Kidney epithelial cell (primary cell): ENCODE measurements around the gene TPM1. TPM values are rescaled to one million over a fixed set of nuclear protein-coding genes. Genes with fewer than 3 reads are reported as not detected.

Source experiments
- DNase-seq: peaks from one replicate; pipeline ENCODE4 v3.0.0-alpha.2; 2010; ENCODE audit warnings: low read depth
- H3K27me3 ChIP-seq: 2 replicates; pipeline ENCODE4 v1.6.0; 2011; ENCODE audit warnings: low read length; ENCODE audit not compliant: control insufficient read depth, insufficient read depth
- H3K36me3 ChIP-seq: 2 replicates; pipeline ENCODE4 v1.5.1; 2011; ENCODE audit warnings: low read length; ENCODE audit not compliant: control insufficient read depth, insufficient read depth
- H3K4me3 ChIP-seq: 2 replicates; pipeline ENCODE4 v1.5.1; 2011; ENCODE audit warnings: low read depth, mild to moderate bottlenecking, control low read depth, low read length
- CTCF ChIP-seq: IDR thresholded peaks from 2 replicates; pipeline ENCODE4 v1.5.1; 2011; ENCODE audit warnings: mild to moderate bottlenecking, moderate library complexity, low read length, control low read depth, inconsistent platforms; ENCODE audit not compliant: insufficient read depth, poor library complexity, severe bottlenecking
- total RNA-seq: library from RNA; depleted of rRNA; stranded (reverse); fragments of >200 nt; gene quantifications from 2 replicates; pipeline ENCODE4 v1.2.3, GENCODE V29; 2015

Gene TPM1
- total RNA-seq, 1 donor from 2014 or later: 847 TPM

GRCh38 chr15:63051156-63052066, 8.9 kb downstream of the TPM1 start:
- H3K36me3 ChIP-seq: peaks cover 1% of the 10 kb centered on the region
- no peak for TF ChIP-seq CTCF
- H3K27me3 ChIP-seq: no peaks in the 10 kb centered on the region
- no peak for DNase-seq
- no peak overlapping the region for H3K4me3 ChIP-seq

GRCh38 chr15:63052077-63052841, 9.7 kb downstream of the TPM1 start:
- Histone ChIP-seq H3K4me3 (no peak overlapping the region), H3K36me3 (peaks cover 2% of the 10 kb centered on the region), H3K27me3 (no peaks in the 10 kb centered on the region)
- DNase-seq: no peak
- TF ChIP-seq CTCF: no peak

GRCh38 chr15:63052961-63053698, 10.6 kb downstream of the TPM1 start:
- H3K4me3 ChIP-seq: no peak overlapping the region

GRCh38 chr15:63054281-63054683, 11.7 kb downstream of the TPM1 start:
- Histone ChIP-seq H3K36me3 (peaks cover 2% of the 10 kb centered on the region), H3K27me3 (no peaks in the 10 kb centered on the region), H3K4me3 (no peak overlapping the region)
- no peak for DNase-seq
- no peak for TF ChIP-seq CTCF

More at GRCh38 chr15:63052961-63053698, 10.6 kb downstream of the TPM1 start:
- peaks cover 2% of the 10 kb centered on the region for H3K36me3 ChIP-seq
- no peaks in the 10 kb centered on the region for H3K27me3 ChIP-seq
- DNase-seq: no peak
- no peak for TF ChIP-seq CTCF

- H3K4me3 ChIP-seq: no peak overlapping the region
- no peak for DNase-seq
Measured at GRCh38 chr15:63054985-63055384, 12.4 kb downstream of the TPM1 start.

More at GRCh38 chr15:63054985-63055384, 12.4 kb downstream of the TPM1 start:
- Histone ChIP-seq H3K36me3 (peaks cover 2% of the 10 kb centered on the region), H3K27me3 (no peaks in the 10 kb centered on the region)
- no peak for TF ChIP-seq CTCF
